Panc1 (cell line): Measurements from ENCODE around the gene AGAP1. TPM values are rescaled to one million over a fixed set of nuclear protein-coding genes. Genes with fewer than 3 reads are reported as not detected.
A peak's percentile ranks its signal among the peaks of the same experiment; 100 is the strongest.

Experiments
- ATAC-seq: fragments of 200-7000 bp; cut with Tn5 transposase; 2 replicates; pipeline ENCODE4 v1.9.1; 2020; ENCODE audit warnings: mild to moderate bottlenecking, moderate library complexity
- BruUV-seq: library from RNA; stranded (reverse); fragments of 400-500 nt; replicated peaks from 2 replicates; lab custom pipeline; 2021; lab: Mats Ljungman, UMichigan
- CTCF ChIA-PET: fragments of 300-600 bp; sonication (Branson Sonifier 250); formaldehyde crosslinking; loops from one replicate; lab custom pipeline; 2022; ENCODE audit warnings: antibody characterized with exemption; lab: Charles Lee
- POLR2A ChIA-PET: fragments of 300-600 bp; sonication (Branson Sonifier 250); formaldehyde crosslinking; loops from one replicate; lab custom pipeline; 2022; ENCODE audit warnings: antibody characterized with exemption; lab: Charles Lee
- DNase-seq: peaks from one replicate; pipeline ENCODE4 v3.0.0-alpha.2; 2010; ENCODE audit warnings: low read depth, low spot score
- H3K27ac ChIP-seq: 2 replicates; pipeline ENCODE4 v1.5.1; 2011; ENCODE audit warnings: mild to moderate bottlenecking, low read length, inconsistent platforms
- H3K27me3 ChIP-seq: fragments of 200-500 bp; sonication (Bioruptor generic); 2 replicates; pipeline ENCODE4 v1.6.0; 2014; ENCODE audit warnings: low read length, inconsistent platforms; ENCODE audit not compliant: control insufficient read depth, insufficient read depth
- H3K36me3 ChIP-seq: fragments of 200-500 bp; sonication (Bioruptor generic); 2 replicates; pipeline ENCODE4 v1.5.1; 2014; ENCODE audit warnings: inconsistent platforms, mild to moderate bottlenecking, low read length, moderate library complexity; ENCODE audit not compliant: control insufficient read depth, insufficient read depth
- H3K4me1 ChIP-seq: 2 replicates; pipeline ENCODE4 v1.5.1; 2011; ENCODE audit warnings: inconsistent platforms, mild to moderate bottlenecking, low read length, moderate library complexity; ENCODE audit not compliant: control insufficient read depth, insufficient read depth
- H3K4me3 ChIP-seq, 2 experiments: 2 replicates each; pipeline ENCODE4 v1.5.1; 2011 to 2012; ENCODE audit warnings: low read depth in 2 of 2, low read length in 2 of 2, mild to moderate bottlenecking in 2 of 2, inconsistent platforms in 1 of 2, moderate library complexity in 1 of 2
- H3K9me3 ChIP-seq: fragments of 200-500 bp; sonication (Bioruptor generic); 2 replicates; pipeline ENCODE4 v1.5.1; 2014; ENCODE audit warnings: low read depth, mild to moderate bottlenecking, inconsistent platforms, low read length, moderate library complexity; ENCODE audit not compliant: control insufficient read depth, insufficient read depth
- POLR2AphosphoS5 ChIP-seq: IDR thresholded peaks from 2 replicates; pipeline ENCODE4 v1.6.1; 2012; ENCODE audit warnings: mild to moderate bottlenecking, low read depth, low read length, moderate library complexity
- SIN3A ChIP-seq: IDR thresholded peaks from 2 replicates; pipeline ENCODE4 v1.6.1; 2012; ENCODE audit warnings: low read depth, mild to moderate bottlenecking, low read length, moderate library complexity, borderline replicate concordance; ENCODE audit not compliant: insufficient read depth
- TCF7L2 ChIP-seq: IDR thresholded peaks from 2 replicates; pipeline ENCODE4 v1.6.1; 2011; ENCODE audit warnings: mild to moderate bottlenecking, low read depth, low read length, inconsistent platforms
- in situ Hi-C: cut with HindIII; loops from 2 replicates; pipeline ENCODE4 v1.10.0; 2016; ENCODE audit warnings: low sequenced_read_pairs, low pct_unique_long_range_greater_than_20kb
- intact Hi-C: fragments of 100-400 bp; cut with micrococcal nuclease; formaldehyde crosslinking; loops from one replicate; pipeline ENCODE4 v1.10.0; 2022; ENCODE audit not compliant: unreplicated experiment
- total RNA-seq: library from RNA; stranded (reverse); gene quantifications from one replicate; pipeline ENCODE4 v1.2.1, GENCODE V29; 2021; ENCODE audit not compliant: unreplicated experiment
- TF ChIP-seq, protein P1 (sequence below), 2 experiments: IDR thresholded peaks; 2 replicates each; pipeline ENCODE4 v1.6.1; 2011 to 2012; ENCODE audit warnings: low read depth in 2 of 2, control low read depth in 1 of 2, low read length in 1 of 2, mild to moderate bottlenecking in 1 of 2, moderate library complexity in 1 of 2; ENCODE audit not compliant: insufficient read depth in 1 of 2
- TF ChIP-seq, protein P2 (sequence below): fragments of 450-650 bp; IDR thresholded peaks from 2 replicates; pipeline ENCODE4 v1.5.1; 2017; ENCODE audit warnings: mild to moderate bottlenecking

Gene AGAP1
- total RNA-seq, 1 experiment from 2014 or later: 38.9 TPM

DNA sequence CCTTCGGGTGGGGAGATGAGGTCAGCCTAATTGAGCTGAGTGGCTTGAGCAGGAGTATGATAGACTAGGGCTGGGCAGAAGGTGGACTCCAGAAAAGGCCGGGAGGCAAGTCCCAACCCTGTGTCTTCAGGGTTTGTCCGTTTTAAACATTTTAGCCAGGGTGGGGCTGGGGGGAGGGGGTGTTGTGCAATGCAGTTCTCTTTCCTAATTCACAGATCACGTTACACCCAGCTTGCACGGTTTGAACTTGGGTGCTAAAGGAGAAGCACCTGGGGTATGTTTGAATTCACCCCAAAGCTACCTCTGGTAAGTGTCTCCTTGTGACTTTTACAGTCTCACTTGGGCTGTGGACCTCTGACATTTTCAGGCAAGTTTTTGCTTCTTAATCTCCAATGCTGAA is 233.3 kb downstream of the AGAP1 start:
- H3K9me3 ChIP-seq: no peaks in the 10 kb centered on the region
- ATAC-seq: no peak
- BruUV-seq: no TSS peak
- no peak for TF ChIP-seq SIN3A
- no peak for TF ChIP-seq POLR2AphosphoS5
- TF ChIP-seq, protein P1, sequence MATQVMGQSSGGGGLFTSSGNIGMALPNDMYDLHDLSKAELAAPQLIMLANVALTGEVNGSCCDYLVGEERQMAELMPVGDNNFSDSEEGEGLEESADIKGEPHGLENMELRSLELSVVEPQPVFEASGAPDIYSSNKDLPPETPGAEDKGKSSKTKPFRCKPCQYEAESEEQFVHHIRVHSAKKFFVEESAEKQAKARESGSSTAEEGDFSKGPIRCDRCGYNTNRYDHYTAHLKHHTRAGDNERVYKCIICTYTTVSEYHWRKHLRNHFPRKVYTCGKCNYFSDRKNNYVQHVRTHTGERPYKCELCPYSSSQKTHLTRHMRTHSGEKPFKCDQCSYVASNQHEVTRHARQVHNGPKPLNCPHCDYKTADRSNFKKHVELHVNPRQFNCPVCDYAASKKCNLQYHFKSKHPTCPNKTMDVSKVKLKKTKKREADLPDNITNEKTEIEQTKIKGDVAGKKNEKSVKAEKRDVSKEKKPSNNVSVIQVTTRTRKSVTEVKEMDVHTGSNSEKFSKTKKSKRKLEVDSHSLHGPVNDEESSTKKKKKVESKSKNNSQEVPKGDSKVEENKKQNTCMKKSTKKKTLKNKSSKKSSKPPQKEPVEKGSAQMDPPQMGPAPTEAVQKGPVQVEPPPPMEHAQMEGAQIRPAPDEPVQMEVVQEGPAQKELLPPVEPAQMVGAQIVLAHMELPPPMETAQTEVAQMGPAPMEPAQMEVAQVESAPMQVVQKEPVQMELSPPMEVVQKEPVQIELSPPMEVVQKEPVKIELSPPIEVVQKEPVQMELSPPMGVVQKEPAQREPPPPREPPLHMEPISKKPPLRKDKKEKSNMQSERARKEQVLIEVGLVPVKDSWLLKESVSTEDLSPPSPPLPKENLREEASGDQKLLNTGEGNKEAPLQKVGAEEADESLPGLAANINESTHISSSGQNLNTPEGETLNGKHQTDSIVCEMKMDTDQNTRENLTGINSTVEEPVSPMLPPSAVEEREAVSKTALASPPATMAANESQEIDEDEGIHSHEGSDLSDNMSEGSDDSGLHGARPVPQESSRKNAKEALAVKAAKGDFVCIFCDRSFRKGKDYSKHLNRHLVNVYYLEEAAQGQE (IDR thresholded peaks at IDR 0.05; ENCODE audit: insufficient read depth in 1 of 2, low read depth in 2 of 2, low read length in 1 of 2): no peak
- TF ChIP-seq, protein P2, sequence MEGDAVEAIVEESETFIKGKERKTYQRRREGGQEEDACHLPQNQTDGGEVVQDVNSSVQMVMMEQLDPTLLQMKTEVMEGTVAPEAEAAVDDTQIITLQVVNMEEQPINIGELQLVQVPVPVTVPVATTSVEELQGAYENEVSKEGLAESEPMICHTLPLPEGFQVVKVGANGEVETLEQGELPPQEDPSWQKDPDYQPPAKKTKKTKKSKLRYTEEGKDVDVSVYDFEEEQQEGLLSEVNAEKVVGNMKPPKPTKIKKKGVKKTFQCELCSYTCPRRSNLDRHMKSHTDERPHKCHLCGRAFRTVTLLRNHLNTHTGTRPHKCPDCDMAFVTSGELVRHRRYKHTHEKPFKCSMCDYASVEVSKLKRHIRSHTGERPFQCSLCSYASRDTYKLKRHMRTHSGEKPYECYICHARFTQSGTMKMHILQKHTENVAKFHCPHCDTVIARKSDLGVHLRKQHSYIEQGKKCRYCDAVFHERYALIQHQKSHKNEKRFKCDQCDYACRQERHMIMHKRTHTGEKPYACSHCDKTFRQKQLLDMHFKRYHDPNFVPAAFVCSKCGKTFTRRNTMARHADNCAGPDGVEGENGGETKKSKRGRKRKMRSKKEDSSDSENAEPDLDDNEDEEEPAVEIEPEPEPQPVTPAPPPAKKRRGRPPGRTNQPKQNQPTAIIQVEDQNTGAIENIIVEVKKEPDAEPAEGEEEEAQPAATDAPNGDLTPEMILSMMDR: no peak
- no peak for TF ChIP-seq TCF7L2
- no peaks in the 10 kb centered on the region for H3K4me1 ChIP-seq
- DNase-seq: no peak
- POLR2A ChIA-PET: no interaction called here
- in situ Hi-C loops: no loop called here
- H3K27me3 ChIP-seq: no peaks in the 10 kb centered on the region
- intact Hi-C loops: no loop called here
- no peak overlapping the region for H3K4me3 ChIP-seq
- H3K36me3 ChIP-seq: no peaks in the 10 kb centered on the region
- CTCF ChIA-PET: no interaction called here
- H3K27ac ChIP-seq: no peak overlapping the region

DNA sequence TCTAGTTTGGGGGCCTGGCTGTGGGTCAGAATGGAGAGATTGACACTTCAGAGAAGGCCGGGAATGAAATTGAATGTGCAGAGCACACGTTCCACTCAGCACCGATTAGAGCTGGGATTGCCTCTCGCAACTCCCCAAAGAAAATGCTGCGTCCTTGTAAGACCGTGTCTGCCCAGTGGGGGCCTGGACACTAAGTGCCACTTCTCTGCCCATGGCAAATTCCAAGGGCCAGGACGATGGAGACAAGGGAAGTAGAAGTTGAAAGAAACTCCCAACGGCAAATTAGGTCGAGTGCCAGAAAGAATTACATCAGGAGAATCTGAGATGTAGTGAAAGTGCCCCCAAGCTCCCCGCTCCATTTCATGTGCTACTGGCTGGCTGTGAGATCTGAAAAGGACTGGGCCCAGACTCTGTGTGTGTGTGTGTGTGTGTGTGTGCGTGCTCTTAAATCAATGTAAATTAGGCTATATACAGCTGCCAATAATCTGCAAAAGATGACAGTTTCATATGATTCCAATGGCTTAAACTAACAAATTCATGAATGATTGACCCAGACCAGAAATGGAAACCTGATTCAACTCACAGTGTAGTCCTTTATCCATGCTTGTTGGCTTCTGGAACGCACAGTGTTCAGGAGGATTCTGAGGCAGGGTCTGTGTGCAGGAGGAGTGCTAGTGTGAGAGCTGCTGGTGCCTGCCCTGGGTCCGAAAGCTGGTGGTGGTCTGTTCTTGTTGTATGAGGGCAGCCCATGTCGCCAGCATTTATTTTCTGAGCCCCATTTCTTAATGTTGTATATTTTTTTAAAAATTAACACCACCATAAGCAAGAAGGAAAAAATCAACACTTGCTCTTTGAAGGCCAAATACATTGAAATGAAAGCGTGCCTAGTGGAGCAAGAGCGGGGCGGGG is 234.3 kb downstream of the AGAP1 start:
- CTCF ChIA-PET: no interaction called here
- TF ChIP-seq TCF7L2: no peak
- TF ChIP-seq POLR2AphosphoS5: no peak
- TF ChIP-seq, protein P1 (IDR thresholded peaks at IDR 0.05; ENCODE audit: insufficient read depth in 1 of 2, low read depth in 2 of 2, low read length in 1 of 2): no peak
- TF ChIP-seq SIN3A: no peak
- TF ChIP-seq, protein P2: no peak
- H3K4me1 ChIP-seq: no peaks in the 10 kb centered on the region
- DNase-seq: no peak
- no peak overlapping the region for H3K27ac ChIP-seq
- no peak for ATAC-seq
- POLR2A ChIA-PET: no interaction called here
- BruUV-seq: TSS peak; percentile 12
- H3K36me3 ChIP-seq: no peaks in the 10 kb centered on the region
- intact Hi-C loops: no loop called here
- H3K4me3 ChIP-seq: no peak overlapping the region
- H3K27me3 ChIP-seq: no peaks in the 10 kb centered on the region
- no peaks in the 10 kb centered on the region for H3K9me3 ChIP-seq
- in situ Hi-C loops: no loop called here
